Effector CD8-positive, alpha-beta T cell (primary cell): ENCODE data around the gene STK33.

Source experiments
- DNase-seq: peaks from one replicate; lab custom pipeline; 2025; lab: John Stamatoyannopoulos, UW

STK33 gene

GRCh38 chr11:8415195-8415594 is 178.8 kb downstream of the STK33 start:
- DNase-seq, result no peak

GRCh38 chr11:8408151-8408941 is 185.7 kb downstream of the STK33 start:
- no peak for DNase-seq

- no peak for DNase-seq
These were observed 190.7 kb downstream of the STK33 start for GRCh38 chr11:8403310-8403709.

DNA sequence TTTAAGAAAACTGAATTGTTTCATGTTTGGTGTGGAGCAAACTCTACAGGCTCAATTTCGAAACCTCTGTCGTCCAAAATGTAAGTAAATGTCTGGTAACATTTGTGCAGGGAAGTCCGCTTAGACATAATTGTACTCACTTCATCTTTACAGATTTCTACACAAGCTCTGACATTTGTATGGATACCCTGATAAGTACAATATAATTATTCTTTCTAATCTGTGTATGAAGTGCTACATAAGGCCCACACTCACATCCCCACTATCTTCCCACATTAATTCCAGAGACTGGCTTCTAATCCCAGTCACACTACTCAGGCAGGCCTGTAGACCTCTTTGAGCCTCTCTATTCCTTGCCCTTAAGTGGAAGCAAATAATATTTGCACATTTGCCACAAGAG is 201.1 kb downstream of the STK33 start:
- DNase-seq, result no peak

DNA sequence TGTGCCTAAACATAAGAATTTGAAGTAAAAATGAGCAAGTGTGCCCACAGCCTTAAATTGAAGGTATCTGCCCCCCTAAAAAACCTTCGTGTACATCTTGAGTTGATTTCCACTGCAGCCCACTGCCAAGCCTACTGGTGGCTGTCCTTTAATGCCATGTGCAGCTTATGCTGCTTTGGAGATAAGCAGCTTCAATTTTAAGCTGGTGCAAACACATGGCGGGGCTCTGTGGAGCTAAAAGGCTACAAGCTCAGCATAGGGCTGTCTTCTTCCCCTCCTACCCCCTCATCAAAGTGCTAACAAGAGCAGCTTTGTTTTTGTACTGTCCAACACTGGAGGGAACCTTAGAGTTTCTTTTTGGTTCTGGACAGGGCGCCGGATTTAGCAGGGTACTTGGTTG is 201.9 kb downstream of the STK33 start:
- DNase-seq, result no peak

GRCh38 chr11:8390851-8391612 is 203.0 kb downstream of the STK33 start:
- no peak for DNase-seq

GRCh38 chr11:8389029-8389996 is 204.7 kb downstream of the STK33 start:
- DNase-seq, result no peak

- DNase-seq, result no peak
These were observed 206.3 kb downstream of the STK33 start for GRCh38 chr11:8387693-8388092.

GRCh38 chr11:8387141-8387540 is 206.9 kb downstream of the STK33 start:
- no peak for DNase-seq

- no peak for DNase-seq
These were observed 207.7 kb downstream of the STK33 start for GRCh38 chr11:8386134-8386864.

- no peak for DNase-seq
These were observed 209.7 kb downstream of the STK33 start for GRCh38 chr11:8384199-8384821.

DNA sequence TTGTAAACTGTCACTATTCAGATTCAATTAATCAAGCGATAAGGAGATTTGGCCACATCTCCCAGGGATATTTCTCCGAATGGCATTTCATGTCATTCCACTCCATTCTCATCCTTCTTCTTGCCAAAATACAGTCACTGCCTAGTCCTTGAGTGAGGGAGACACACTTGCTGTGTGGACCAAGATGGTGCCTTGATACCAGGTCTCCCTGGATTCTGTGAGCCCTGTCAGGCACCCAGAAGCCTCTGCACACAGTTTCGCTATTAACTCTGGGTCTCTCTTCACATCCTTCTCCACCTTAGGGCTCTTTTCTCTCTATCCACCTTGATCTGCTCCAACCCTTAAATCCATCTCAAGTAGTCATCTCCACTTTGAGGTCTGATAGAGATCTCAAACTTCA is 210.4 kb downstream of the STK33 start:
- DNase-seq, result no peak

GRCh38 chr11:8383227-8383626 is 210.8 kb downstream of the STK33 start:
- DNase-seq, result no peak

GRCh38 chr11:8382436-8383053 is 211.5 kb downstream of the STK33 start:
- DNase-seq, result no peak

DNA sequence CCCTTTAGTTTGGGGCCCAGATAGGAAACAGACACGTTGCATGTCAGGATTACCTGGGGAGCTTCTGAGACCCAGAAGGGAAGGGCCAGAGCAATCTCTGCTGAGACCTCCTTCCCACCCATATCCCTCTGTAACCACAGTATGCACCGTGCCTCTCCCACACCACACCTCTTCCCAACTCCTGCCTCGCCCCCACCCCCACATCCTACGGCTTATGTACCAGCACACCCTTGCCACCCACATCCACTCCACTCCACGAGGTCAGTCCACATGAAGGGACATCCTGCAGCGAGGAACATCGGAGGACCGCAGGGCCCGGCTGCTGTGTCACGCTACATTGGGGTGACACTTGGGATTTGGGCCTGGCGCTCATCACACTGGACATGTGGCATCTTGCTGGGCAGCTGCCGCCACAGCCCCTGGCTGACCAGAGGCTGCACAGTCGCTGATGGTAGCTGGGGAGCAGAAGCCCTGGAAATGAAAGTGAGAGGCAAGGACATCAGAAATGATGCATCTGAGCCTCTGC is 212.1 kb downstream of the STK33 start:
- DNase-seq, result no peak

- no peak for DNase-seq
These were observed 212.7 kb downstream of the STK33 start for GRCh38 chr11:8381343-8381742.

- no peak for DNase-seq
These were observed 218.1 kb downstream of the STK33 start for GRCh38 chr11:8375932-8376331.

- DNase-seq, result no peak
These were observed 218.6 kb downstream of the STK33 start for GRCh38 chr11:8375460-8375859.

GRCh38 chr11:8374716-8375115 is 219.3 kb downstream of the STK33 start:
- DNase-seq, result no peak
